CD4-positive, alpha-beta T cell treated with Interleukin-10 for 1 hour (primary cell): ENCODE measurements around the gene TTF1.

Experiments
- DNase-seq: peaks from one replicate; pipeline ENCODE4 v3.0.0-alpha.2; 2020

Gene TTF1

GRCh38 chr9:132406554-132407122 lies at the start of gene TTF1:
Gene TTF1 (minus strand): TSS chr9:132406840. CDS start chr9:132402821, 4,019 bp downstream.
- peak; percentile 94 for DNase-seq

GRCh38 chr9:132456241-132456640 lies 49.6 kb upstream of the TTF1 start:
- DNase-seq: no peak

- DNase-seq: peak; percentile 50
Measured at GRCh38 chr9:132451276-132451675, 44.6 kb upstream of the TTF1 start.

- DNase-seq: no peak
Measured at GRCh38 chr9:132447902-132448301, 41.3 kb upstream of the TTF1 start.

- no peak for DNase-seq
Measured at GRCh38 chr9:132447346-132447745, 40.7 kb upstream of the TTF1 start.

- no peak for DNase-seq
Measured at GRCh38 chr9:132446887-132447286, 40.2 kb upstream of the TTF1 start.

- no peak for DNase-seq
Measured at GRCh38 chr9:132443951-132444607, 37.4 kb upstream of the TTF1 start.

- DNase-seq: no peak
Measured at GRCh38 chr9:132441404-132441803, 34.8 kb upstream of the TTF1 start.

- no peak for DNase-seq
Measured at GRCh38 chr9:132440735-132441134, 34.1 kb upstream of the TTF1 start.

GRCh38 chr9:132439153-132439552 lies 32.5 kb upstream of the TTF1 start:
- DNase-seq: no peak

GRCh38 chr9:132434881-132435280 lies 28.2 kb upstream of the TTF1 start:
- DNase-seq: no peak

GRCh38 chr9:132430998-132431397 lies 24.4 kb upstream of the TTF1 start:
- DNase-seq: no peak

GRCh38 chr9:132426639-132427414 lies 20.2 kb upstream of the TTF1 start:
- no peak for DNase-seq

GRCh38 chr9:132425675-132426062 lies 19.0 kb upstream of the TTF1 start:
- DNase-seq: no peak

GRCh38 chr9:132424857-132425674 lies 18.4 kb upstream of the TTF1 start:
- DNase-seq: no peak

- DNase-seq: no peak
Measured at GRCh38 chr9:132423503-132423902, 16.9 kb upstream of the TTF1 start.

GRCh38 chr9:132422574-132422973 lies 15.9 kb upstream of the TTF1 start:
- no peak for DNase-seq

- no peak for DNase-seq
Measured at GRCh38 chr9:132418726-132419363, 12.2 kb upstream of the TTF1 start.

- DNase-seq: no peak
Measured at GRCh38 chr9:132415181-132415580, 8.5 kb upstream of the TTF1 start.

- no peak for DNase-seq
Measured at GRCh38 chr9:132414731-132415130, 8.1 kb upstream of the TTF1 start.

- no peak for DNase-seq
Measured at GRCh38 chr9:132413926-132414325, 7.3 kb upstream of the TTF1 start.

GRCh38 chr9:132412089-132412488 lies 5.4 kb upstream of the TTF1 start:
- DNase-seq: peak; percentile 32

- peak; percentile 80 for DNase-seq
Measured at GRCh38 chr9:132411091-132411508, 4.5 kb upstream of the TTF1 start.
